K562 (cell line): ENCODE data around the gene WDR20.

Experiments
- ATF3 ChIP-seq, 2 experiments: fragments of 450-650 bp in 1 of 2; sonication (generic) in 1 of 2; formaldehyde crosslinking in 1 of 2; IDR thresholded peaks in 1 of 2; conservative IDR thresholded peaks in 1 of 2; 2 replicates each; pipeline versions ENCODE4 v1.6.1 to v1.8.1; 2016 to 2023; ENCODE audit warnings: mild to moderate bottlenecking in 2 of 2, moderate library complexity in 2 of 2, inconsistent platforms in 1 of 2, missing genetic modification reagents in 1 of 2
- ZNF232 ChIP-seq: sonication (generic); formaldehyde crosslinking; IDR thresholded peaks from 2 replicates; pipeline ENCODE4 v1.8.0; 2022; ENCODE audit warnings: mild to moderate bottlenecking, missing genetic modification reagents
- TF ChIP-seq, protein P1 (sequence below), 3 experiments: fragments of 200-800 bp in 1 of 3; fragments of 250-450 bp in 1 of 3; fragments of 450-650 bp in 1 of 3; sonication (Bioruptor Pico) in 1 of 3; sonication (Bioruptor generic) in 1 of 3; formaldehyde crosslinking in 1 of 3; IDR thresholded peaks; 2 replicates each; pipeline versions ENCODE4 v1.6.1 to v1.8.0; 2016 to 2022; ENCODE audit warnings: mild to moderate bottlenecking in 2 of 3, missing genetic modification characterization in 2 of 3, missing compliant biosample characterization in 1 of 3, moderate library complexity in 1 of 3
- TF ChIP-seq, protein P2 (sequence below), 2 experiments: fragments of 450-650 bp in 1 of 2; sonication (generic) in 1 of 2; formaldehyde crosslinking in 1 of 2; IDR thresholded peaks; 2 replicates each; pipeline versions ENCODE4 v1.7.1 to v1.9.0; 2016 to 2022; ENCODE audit warnings: inconsistent platforms in 1 of 2, mild to moderate bottlenecking in 1 of 2, missing genetic modification reagents in 1 of 2
- TF ChIP-seq, protein P3 (sequence below): IDR thresholded peaks from 3 replicates; pipeline ENCODE4 v1.6.1; 2011; ENCODE audit warnings: borderline replicate concordance, mild to moderate bottlenecking; ENCODE audit not compliant: insufficient read length, insufficient read depth

DNA sequence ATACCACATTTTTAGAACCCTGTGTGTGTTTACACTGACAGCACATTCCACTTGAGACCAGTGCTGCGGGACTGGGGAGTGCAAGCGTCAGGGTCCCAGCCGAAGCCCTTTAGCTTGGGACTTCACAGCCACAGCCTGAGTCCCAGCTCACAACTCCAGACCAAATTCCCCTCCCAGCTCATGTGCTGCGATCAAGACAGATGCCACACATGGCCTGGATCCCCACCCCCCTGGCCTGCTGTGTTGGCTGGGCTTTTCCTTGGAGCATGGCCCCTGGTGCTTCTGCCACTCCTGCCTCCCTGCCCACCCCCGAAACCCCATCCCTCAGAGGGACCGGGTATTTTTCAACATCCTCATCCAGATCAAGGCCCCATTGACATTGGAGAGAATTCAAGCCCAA lies 63.7 kb downstream of the WDR20 start:
- TF ChIP-seq ZNF232 (CRISPR knock-in tag) (no peak), ATF3 (IDR thresholded peaks at IDR 0.05) (no peak), ATF3 (CRISPR knock-in tag; conservative IDR thresholded peaks at IDR 0.05) (no peak)
- TF ChIP-seq, protein P1, sequence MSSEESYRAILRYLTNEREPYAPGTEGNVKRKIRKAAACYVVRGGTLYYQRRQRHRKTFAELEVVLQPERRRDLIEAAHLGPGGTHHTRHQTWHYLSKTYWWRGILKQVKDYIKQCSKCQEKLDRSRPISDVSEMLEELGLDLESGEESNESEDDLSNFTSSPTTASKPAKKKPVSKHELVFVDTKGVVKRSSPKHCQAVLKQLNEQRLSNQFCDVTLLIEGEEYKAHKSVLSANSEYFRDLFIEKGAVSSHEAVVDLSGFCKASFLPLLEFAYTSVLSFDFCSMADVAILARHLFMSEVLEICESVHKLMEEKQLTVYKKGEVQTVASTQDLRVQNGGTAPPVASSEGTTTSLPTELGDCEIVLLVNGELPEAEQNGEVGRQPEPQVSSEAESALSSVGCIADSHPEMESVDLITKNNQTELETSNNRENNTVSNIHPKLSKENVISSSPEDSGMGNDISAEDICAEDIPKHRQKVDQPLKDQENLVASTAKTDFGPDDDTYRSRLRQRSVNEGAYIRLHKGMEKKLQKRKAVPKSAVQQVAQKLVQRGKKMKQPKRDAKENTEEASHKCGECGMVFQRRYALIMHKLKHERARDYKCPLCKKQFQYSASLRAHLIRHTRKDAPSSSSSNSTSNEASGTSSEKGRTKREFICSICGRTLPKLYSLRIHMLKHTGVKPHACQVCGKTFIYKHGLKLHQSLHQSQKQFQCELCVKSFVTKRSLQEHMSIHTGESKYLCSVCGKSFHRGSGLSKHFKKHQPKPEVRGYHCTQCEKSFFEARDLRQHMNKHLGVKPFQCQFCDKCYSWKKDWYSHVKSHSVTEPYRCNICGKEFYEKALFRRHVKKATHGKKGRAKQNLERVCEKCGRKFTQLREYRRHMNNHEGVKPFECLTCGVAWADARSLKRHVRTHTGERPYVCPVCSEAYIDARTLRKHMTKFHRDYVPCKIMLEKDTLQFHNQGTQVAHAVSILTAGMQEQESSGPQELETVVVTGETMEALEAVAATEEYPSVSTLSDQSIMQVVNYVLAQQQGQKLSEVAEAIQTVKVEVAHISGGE (CRISPR knock-in tag; IDR thresholded peaks at IDR 0.05) = no peak
- TF ChIP-seq, protein P2, sequence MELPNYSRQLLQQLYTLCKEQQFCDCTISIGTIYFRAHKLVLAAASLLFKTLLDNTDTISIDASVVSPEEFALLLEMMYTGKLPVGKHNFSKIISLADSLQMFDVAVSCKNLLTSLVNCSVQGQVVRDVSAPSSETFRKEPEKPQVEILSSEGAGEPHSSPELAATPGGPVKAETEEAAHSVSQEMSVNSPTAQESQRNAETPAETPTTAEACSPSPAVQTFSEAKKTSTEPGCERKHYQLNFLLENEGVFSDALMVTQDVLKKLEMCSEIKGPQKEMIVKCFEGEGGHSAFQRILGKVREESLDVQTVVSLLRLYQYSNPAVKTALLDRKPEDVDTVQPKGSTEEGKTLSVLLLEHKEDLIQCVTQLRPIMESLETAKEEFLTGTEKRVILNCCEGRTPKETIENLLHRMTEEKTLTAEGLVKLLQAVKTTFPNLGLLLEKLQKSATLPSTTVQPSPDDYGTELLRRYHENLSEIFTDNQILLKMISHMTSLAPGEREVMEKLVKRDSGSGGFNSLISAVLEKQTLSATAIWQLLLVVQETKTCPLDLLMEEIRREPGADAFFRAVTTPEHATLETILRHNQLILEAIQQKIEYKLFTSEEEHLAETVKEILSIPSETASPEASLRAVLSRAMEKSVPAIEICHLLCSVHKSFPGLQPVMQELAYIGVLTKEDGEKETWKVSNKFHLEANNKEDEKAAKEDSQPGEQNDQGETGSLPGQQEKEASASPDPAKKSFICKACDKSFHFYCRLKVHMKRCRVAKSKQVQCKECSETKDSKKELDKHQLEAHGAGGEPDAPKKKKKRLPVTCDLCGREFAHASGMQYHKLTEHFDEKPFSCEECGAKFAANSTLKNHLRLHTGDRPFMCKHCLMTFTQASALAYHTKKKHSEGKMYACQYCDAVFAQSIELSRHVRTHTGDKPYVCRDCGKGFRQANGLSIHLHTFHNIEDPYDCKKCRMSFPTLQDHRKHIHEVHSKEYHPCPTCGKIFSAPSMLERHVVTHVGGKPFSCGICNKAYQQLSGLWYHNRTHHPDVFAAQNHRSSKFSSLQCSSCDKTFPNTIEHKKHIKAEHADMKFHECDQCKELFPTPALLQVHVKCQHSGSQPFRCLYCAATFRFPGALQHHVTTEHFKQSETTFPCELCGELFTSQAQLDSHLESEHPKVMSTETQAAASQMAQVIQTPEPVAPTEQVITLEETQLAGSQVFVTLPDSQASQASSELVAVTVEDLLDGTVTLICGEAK (IDR thresholded peaks at IDR 0.05) = no peak
- TF ChIP-seq, protein P2 (CRISPR knock-in tag; IDR thresholded peaks at IDR 0.05) = no peak
- TF ChIP-seq, protein P3, sequence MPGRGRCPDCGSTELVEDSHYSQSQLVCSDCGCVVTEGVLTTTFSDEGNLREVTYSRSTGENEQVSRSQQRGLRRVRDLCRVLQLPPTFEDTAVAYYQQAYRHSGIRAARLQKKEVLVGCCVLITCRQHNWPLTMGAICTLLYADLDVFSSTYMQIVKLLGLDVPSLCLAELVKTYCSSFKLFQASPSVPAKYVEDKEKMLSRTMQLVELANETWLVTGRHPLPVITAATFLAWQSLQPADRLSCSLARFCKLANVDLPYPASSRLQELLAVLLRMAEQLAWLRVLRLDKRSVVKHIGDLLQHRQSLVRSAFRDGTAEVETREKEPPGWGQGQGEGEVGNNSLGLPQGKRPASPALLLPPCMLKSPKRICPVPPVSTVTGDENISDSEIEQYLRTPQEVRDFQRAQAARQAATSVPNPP = no peak
